GM12878 (cell line): ENCODE data around the gene EEF1AKMT2. TPM values are rescaled to one million over a fixed set of nuclear protein-coding genes. Genes with fewer than 3 reads are reported as not detected.

Experiments used
- CBX5 ChIP-seq: sonication (generic); IDR thresholded peaks from 2 replicates; pipeline ENCODE4 v1.6.1; 2016; ENCODE audit warnings: low read depth, moderate library complexity, mild to moderate bottlenecking, inconsistent platforms
- CUX1 ChIP-seq: IDR thresholded peaks from 2 replicates; pipeline ENCODE4 v1.6.1; 2012; ENCODE audit warnings: improper control_type of control experiment, low read depth, low read length; ENCODE audit not compliant: insufficient replicate concordance
- IRF5 ChIP-seq: fragments of 450-650 bp; IDR thresholded peaks from 2 replicates; pipeline ENCODE4 v1.6.1; 2017; ENCODE audit warnings: borderline replicate concordance
- MYC ChIP-seq: IDR thresholded peaks from 2 replicates; pipeline ENCODE4 v1.6.1; 2011; ENCODE audit warnings: mild to moderate bottlenecking, low read length, moderate library complexity, inconsistent platforms; ENCODE audit not compliant: insufficient read depth, insufficient replicate concordance, insufficient read length, severe bottlenecking
- NKRF ChIP-seq: fragments of 450-650 bp; conservative IDR thresholded peaks from 2 replicates; pipeline ENCODE4 v1.6.1; 2017; ENCODE audit warnings: mild to moderate bottlenecking, moderate library complexity
- SIN3A ChIP-seq: IDR thresholded peaks from 2 replicates; pipeline ENCODE4 v1.6.1; 2012; ENCODE audit warnings: low read depth, low read length, improper control_type of control experiment
- SPI1 ChIP-seq: IDR thresholded peaks from 2 replicates; pipeline ENCODE4 v1.6.1; 2011; ENCODE audit warnings: low read depth, mild to moderate bottlenecking, low read length, moderate library complexity, borderline replicate concordance; ENCODE audit not compliant: insufficient read depth
- TCF3 ChIP-seq: IDR thresholded peaks from 2 replicates; pipeline ENCODE4 v1.6.1; 2012; ENCODE audit warnings: low read depth, mild to moderate bottlenecking, low read length, borderline replicate concordance; ENCODE audit not compliant: insufficient read depth
- USF1 ChIP-seq: IDR thresholded peaks from 2 replicates; pipeline ENCODE4 v1.6.1; 2011; ENCODE audit warnings: borderline replicate concordance, low read depth, mild to moderate bottlenecking, moderate library complexity, mixed read lengths, low read length; ENCODE audit not compliant: insufficient read depth; ENCODE audit errors: extremely low read length
- YY1 ChIP-seq: IDR thresholded peaks from 2 replicates; pipeline ENCODE4 v1.6.1; 2011; ENCODE audit warnings: low read depth, mild to moderate bottlenecking, low read length
- ZNF592 ChIP-seq: fragments of 450-650 bp; IDR thresholded peaks from 2 replicates; pipeline ENCODE4 v1.6.1; 2017; ENCODE audit warnings: mild to moderate bottlenecking, moderate library complexity
- polyA plus RNA-seq, 11 experiments: library from polyadenylated mRNA; depleted of rRNA in 4 of 11; unstranded in 6 of 11; stranded (reverse) in 5 of 11; fragments of >200 nt; fragmentation: Nextera tagmentation in 4 of 11; fragmentation: Illumina TruSeq in 1 of 11; extraction: Ambion mirVana in 4 of 11; extraction: Trizol in 1 of 11; gene quantifications; 1 replicate in 1 of 11; 2 replicates in 10 of 11; pipeline versions ENCODE4 v1.2.1 to v1.2.3, GENCODE V29; 2011 to 2016; ENCODE audit warnings: inconsistent platforms in 2 of 11, missing spikeins in 2 of 11, low read depth in 1 of 11
- total RNA-seq, 4 experiments: library from RNA; depleted of rRNA in 3 of 4; stranded (reverse); fragments of >200 nt in 3 of 4; fragmentation: Illumina TruSeq in 1 of 4; extraction: Trizol in 1 of 4; gene quantifications; 2 replicates each; pipeline versions ENCODE4 v1.2.1 to v1.2.3, GENCODE V29; 2013 to 2021

The EEF1AKMT2 gene
- total and polyA plus RNA-seq, 10 of the 15 experiments (the other 5 are each of a cell fraction or from before 2014, with no cell fraction given), result 9.1 to 29.3 (median 23.6) TPM

GRCh38 chr10:124740369-124741280, 51.1 kb downstream of the EEF1AKMT2 start (continued):
- TF ChIP-seq SIN3A (peak; percentile 54; the same call in 1 of the 2 replicates), CUX1 (peak; percentile 97), TCF3 (0 out of 2 replicates have a peak, but pooled peaks have one; percentile 19), SPI1 (peak; percentile 80; the same call in 1 of the 2 replicates), MYC (no peak), CBX5 (peak; percentile 30; the same call in 1 of the 2 replicates), ZNF592 (no peak), USF1 (no peak), IRF5 (no peak), YY1 (no peak), NKRF (peak; percentile 37; the same call in 1 of the 2 replicates)
